Upper lobe of left lung (tissue), 4 donors: Measurements from ENCODE around the gene CTNNAL1.

Experiments
- CTCF ChIP-seq, 6 experiments: fragments of 450-650 bp in 4 of 6; fragments of 200-600 bp in 2 of 6; sonication (generic) in 2 of 6; IDR thresholded peaks; one replicate each; pipeline ENCODE4 v1.5.1; 2016 to 2019; ENCODE audit warnings: antibody characterized with exemption in 6 of 6
- EP300 ChIP-seq, 4 donors: sonication (generic); formaldehyde crosslinking; IDR thresholded peaks; one replicate each; pipeline ENCODE4 v1.5.1; 2017; ENCODE audit warnings: antibody characterized with exemption in 4 of 4, control low read depth in 2 of 4
- POLR2A ChIP-seq, 4 donors: fragments of 450-650 bp; IDR thresholded peaks; one replicate each; pipeline ENCODE4 v1.5.1; 2016 to 2017; ENCODE audit warnings: antibody characterized with exemption in 4 of 4, mild to moderate bottlenecking in 2 of 4
- POLR2AphosphoS5 ChIP-seq, 2 donors: sonication (generic); formaldehyde crosslinking; IDR thresholded peaks; one replicate each; pipeline ENCODE4 v1.5.1; 2017; ENCODE audit warnings: antibody characterized with exemption in 2 of 2

- TF ChIP-seq POLR2A (IDR thresholded peaks at IDR 0.05) (no peak), EP300 (IDR thresholded peaks at IDR 0.05) (no peak), CTCF (IDR thresholded peaks at IDR 0.05) (no peak), POLR2AphosphoS5 (IDR thresholded peaks at IDR 0.05) (no peak)
These were observed 35.1 kb downstream of the CTNNAL1 start for GRCh38 chr9:108978205-108978604.
